Activated T-helper 1 cell treated with anti-CD3 and anti-CD28 coated beads, Interleukin-12 subunit alpha, Interleukin-12 subunit beta, Interleukin-2, Interleukin-4 antibody, amounts not matched to agents 30 ng/mL and 10 ng/mL and 1 ng/mL, durations not matched to agents 14 hours and 24 hours and 36 hours (primary cell): ENCODE results near the gene GABPA. TPM values are rescaled to one million over a fixed set of nuclear protein-coding genes. Genes with fewer than 3 reads are reported as not detected.
A peak's percentile ranks its signal among the peaks of the same experiment; 100 is the strongest.
"Not testable (repeated sequence)": the region's sequence is repeated elsewhere in the genome, so short reads cannot be mapped to it uniquely, and the experiment has no call there.

Experiments used
- DNase-seq: peaks from one replicate; pipeline ENCODE4 v3.0.0; 2021; ENCODE audit warnings: low spot score
- H3K27ac Mint-ChIP-seq: one replicate; pipeline ENCODE4 v1.8.0; 2021; ENCODE audit warnings: mild to moderate bottlenecking, mixed read lengths
- H3K27me3 Mint-ChIP-seq: one replicate; pipeline ENCODE4 v1.8.0; 2022; ENCODE audit warnings: mild to moderate bottlenecking, moderate library complexity, mixed read lengths; ENCODE audit not compliant: insufficient read depth
- H3K36me3 Mint-ChIP-seq: one replicate; pipeline ENCODE4 v1.8.0; 2021; ENCODE audit warnings: low read depth, mixed read lengths
- H3K4me1 Mint-ChIP-seq: one replicate; pipeline ENCODE4 v1.8.0; 2021; ENCODE audit warnings: low read depth, mixed read lengths
- H3K4me3 Mint-ChIP-seq: one replicate; pipeline ENCODE4 v1.8.0; 2021; ENCODE audit warnings: mild to moderate bottlenecking, moderate library complexity, mixed read lengths
- H3K9me3 Mint-ChIP-seq: one replicate; pipeline ENCODE4 v1.8.0; 2021; ENCODE audit warnings: mixed read lengths
- intact Hi-C: fragments of 100-400 bp; cut with micrococcal nuclease; formaldehyde crosslinking; loops from one replicate; pipeline ENCODE4 v1.15.1; 2024
- total RNA-seq: library from RNA; stranded (reverse); gene quantifications from 2 replicates; pipeline ENCODE4 v1.2.3, GENCODE V29; 2022

Gene GABPA
- total RNA-seq, result 26.7 and 26.9 TPM in 2 replicates

GRCh38 chr21:25734904-25735645 is at the start of gene GABPA, which contains the start of gene ATP5PF:
Gene GABPA, plus strand, starts transcription at chr21:25734972. Its CDS starts 6,627 bp downstream, at chr21:25741599.
Gene ATP5PF, minus strand, starts transcription at chr21:25734904. Its CDS starts 5,110 bp downstream, at chr21:25729794.
- intact Hi-C loops, result loop anchor here (1.0 to 10.0 kb wide), 12 partner anchors 26 to 1308 kb away; partner anchors contain the start of genes APP and JAM2
- peaks cover 6% of the 10 kb centered on the region for H3K36me3 Mint-ChIP-seq
- H3K4me1 Mint-ChIP-seq, result peaks cover 41% of the 10 kb centered on the region

GRCh38 chr21:25687787-25688186 is 47.0 kb upstream of the GABPA start:
- no peaks in the 10 kb centered on the region for H3K9me3 Mint-ChIP-seq
- no peaks in the 10 kb centered on the region for H3K4me1 Mint-ChIP-seq
- H3K36me3 Mint-ChIP-seq, result no peaks in the 10 kb centered on the region
- DNase-seq, result no peak
- no peak overlapping the region for H3K4me3 Mint-ChIP-seq
- peaks cover 2% of the 10 kb centered on the region for H3K27me3 Mint-ChIP-seq
- H3K27ac Mint-ChIP-seq, result no peak overlapping the region
- intact Hi-C loops, result no loop called here

More at GRCh38 chr21:25734904-25735645, at the start of gene GABPA, which contains the start of gene ATP5PF:
- H3K4me3 Mint-ChIP-seq, result peak within 1 kb of the TSS; percentile 97
- H3K27me3 Mint-ChIP-seq, result no peaks in the 10 kb centered on the region
- DNase-seq, result peak; percentile 96
- H3K27ac Mint-ChIP-seq, result peak within 1 kb of the TSS; percentile 100
- no peaks in the 10 kb centered on the region for H3K9me3 Mint-ChIP-seq

- H3K4me1 Mint-ChIP-seq, result no peaks in the 10 kb centered on the region
- H3K4me3 Mint-ChIP-seq, result no peak overlapping the region
- no peak overlapping the region for H3K27ac Mint-ChIP-seq
- peaks cover 2% of the 10 kb centered on the region for H3K27me3 Mint-ChIP-seq
- intact Hi-C loops, result no loop called here
- H3K9me3 Mint-ChIP-seq, result no peaks in the 10 kb centered on the region
- no peak for DNase-seq
- no peaks in the 10 kb centered on the region for H3K36me3 Mint-ChIP-seq
Measured at GRCh38 chr21:25688275-25689155, 46.3 kb upstream of the GABPA start.

- H3K4me1 Mint-ChIP-seq, result no peaks in the 10 kb centered on the region
- no peak overlapping the region for H3K27ac Mint-ChIP-seq
- DNase-seq, result no peak
- H3K9me3 Mint-ChIP-seq, result no peaks in the 10 kb centered on the region
- no peaks in the 10 kb centered on the region for H3K36me3 Mint-ChIP-seq
- H3K4me3 Mint-ChIP-seq, result no peak overlapping the region
- peaks cover 2% of the 10 kb centered on the region for H3K27me3 Mint-ChIP-seq
- intact Hi-C loops, result no loop called here
Measured at GRCh38 chr21:25689226-25689625, 45.5 kb upstream of the GABPA start.

- Mint-ChIP-seq H3K27ac (no peak overlapping the region), H3K4me1 (no peaks in the 10 kb centered on the region)
Measured at GRCh38 chr21:25691976-25692375, 42.8 kb upstream of the GABPA start.

GRCh38 chr21:25695461-25695860 is 39.3 kb upstream of the GABPA start:
- H3K9me3 Mint-ChIP-seq, H3K36me3 Mint-ChIP-seq, H3K27me3 Mint-ChIP-seq, H3K27ac Mint-ChIP-seq, intact Hi-C loops, H3K4me1 Mint-ChIP-seq, H3K4me3 Mint-ChIP-seq, DNase-seq: not testable (repeated sequence)

More at GRCh38 chr21:25691976-25692375, 42.8 kb upstream of the GABPA start:
- Mint-ChIP-seq H3K9me3 (no peaks in the 10 kb centered on the region), H3K4me3 (no peak overlapping the region), H3K36me3 (no peaks in the 10 kb centered on the region), H3K27me3 (peaks cover 5% of the 10 kb centered on the region)
- DNase-seq, result no peak
- intact Hi-C loops, result no loop called here

GRCh38 chr21:25700741-25701140 is 34.0 kb upstream of the GABPA start:
- Mint-ChIP-seq H3K4me3 (no peak overlapping the region), H3K27me3 (peaks cover 4% of the 10 kb centered on the region), H3K4me1 (no peaks in the 10 kb centered on the region), H3K9me3 (no peaks in the 10 kb centered on the region), H3K36me3 (no peaks in the 10 kb centered on the region), H3K27ac (no peak overlapping the region)
- DNase-seq, result no peak
- intact Hi-C loops, result no loop called here

GRCh38 chr21:25701529-25701928 is 33.2 kb upstream of the GABPA start:
- H3K27ac Mint-ChIP-seq, result no peak overlapping the region
- intact Hi-C loops, result no loop called here

GRCh38 chr21:25708467-25709065 is 26.2 kb upstream of the GABPA start:
- H3K9me3 Mint-ChIP-seq, result no peaks in the 10 kb centered on the region
- intact Hi-C loops, result loop anchor here (1.0 to 5.0 kb wide), 4 partner anchors 26 to 286 kb away; partner anchors contain the start of genes ATP5PF, GABPA and JAM2
- H3K27ac Mint-ChIP-seq, result no peak overlapping the region
- no peaks in the 10 kb centered on the region for H3K36me3 Mint-ChIP-seq
- no peaks in the 10 kb centered on the region for H3K4me1 Mint-ChIP-seq
- peak; percentile 4 for DNase-seq
- no peak overlapping the region for H3K4me3 Mint-ChIP-seq
- no peaks in the 10 kb centered on the region for H3K27me3 Mint-ChIP-seq

More at GRCh38 chr21:25701529-25701928, 33.2 kb upstream of the GABPA start:
- DNase-seq, result no peak
- H3K9me3 Mint-ChIP-seq, result no peaks in the 10 kb centered on the region
- no peaks in the 10 kb centered on the region for H3K36me3 Mint-ChIP-seq
- H3K4me1 Mint-ChIP-seq, result no peaks in the 10 kb centered on the region
- no peak overlapping the region for H3K4me3 Mint-ChIP-seq
- H3K27me3 Mint-ChIP-seq, result peaks cover 4% of the 10 kb centered on the region

GRCh38 chr21:25709684-25710265 is 25.0 kb upstream of the GABPA start:
- no peaks in the 10 kb centered on the region for H3K9me3 Mint-ChIP-seq
- no peak for DNase-seq
- H3K27me3 Mint-ChIP-seq, result no peaks in the 10 kb centered on the region
- peaks cover 4% of the 10 kb centered on the region for H3K4me1 Mint-ChIP-seq
- intact Hi-C loops, result loop anchor here (2.0 to 5.0 kb wide), 3 partner anchors 25 to 287 kb away; partner anchors contain the start of genes ATP5PF, GABPA and JAM2
- no peak overlapping the region for H3K4me3 Mint-ChIP-seq
- H3K36me3 Mint-ChIP-seq, result no peaks in the 10 kb centered on the region
- no peak overlapping the region for H3K27ac Mint-ChIP-seq

- no peak for DNase-seq
- Mint-ChIP-seq H3K4me3 (no peak overlapping the region), H3K27ac (no peak overlapping the region), H3K36me3 (no peaks in the 10 kb centered on the region), H3K27me3 (no peaks in the 10 kb centered on the region), H3K9me3 (no peaks in the 10 kb centered on the region), H3K4me1 (peaks cover 4% of the 10 kb centered on the region)
- intact Hi-C loops, result no loop called here
Measured at GRCh38 chr21:25710550-25710949, 24.2 kb upstream of the GABPA start.

- H3K4me3 Mint-ChIP-seq, intact Hi-C loops, DNase-seq, H3K4me1 Mint-ChIP-seq, H3K36me3 Mint-ChIP-seq, H3K9me3 Mint-ChIP-seq, H3K27me3 Mint-ChIP-seq: not testable (repeated sequence)
- peak overlapping the region; percentile 46 for H3K27ac Mint-ChIP-seq
Measured at GRCh38 chr21:25714066-25714465, 20.7 kb upstream of the GABPA start.
